Right kidney (tissue), 1 donor: Measurements from ENCODE around the gene FAR1.
"Not testable (repeated sequence)": the region's sequence is repeated elsewhere in the genome, so short reads cannot be mapped to it uniquely, and the experiment has no call there.

ENCODE experiments used
- DNase-seq: peaks from one replicate; pipeline ENCODE4 v3.0.0-alpha.2; 2016

The FAR1 gene

DNA sequence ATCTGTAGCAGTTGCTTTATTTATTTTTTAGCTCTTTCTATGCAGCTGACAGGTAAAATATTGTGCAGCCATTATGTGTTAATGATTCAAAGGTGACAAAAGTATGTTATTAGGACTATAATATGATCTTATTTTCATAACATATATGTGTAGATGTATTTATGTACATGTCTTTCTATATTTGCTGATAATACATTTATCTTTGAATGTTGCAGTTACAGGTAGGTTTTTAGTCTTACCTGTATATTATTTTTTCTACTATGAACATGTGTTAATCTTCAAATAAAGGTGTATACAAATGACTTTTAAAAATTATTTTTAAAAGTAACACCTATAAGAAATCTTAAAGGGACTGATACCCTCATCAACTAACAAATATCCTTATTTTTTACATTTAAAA is 33.6 kb downstream of the FAR1 start:
- DNase-seq, result no peak

DNA sequence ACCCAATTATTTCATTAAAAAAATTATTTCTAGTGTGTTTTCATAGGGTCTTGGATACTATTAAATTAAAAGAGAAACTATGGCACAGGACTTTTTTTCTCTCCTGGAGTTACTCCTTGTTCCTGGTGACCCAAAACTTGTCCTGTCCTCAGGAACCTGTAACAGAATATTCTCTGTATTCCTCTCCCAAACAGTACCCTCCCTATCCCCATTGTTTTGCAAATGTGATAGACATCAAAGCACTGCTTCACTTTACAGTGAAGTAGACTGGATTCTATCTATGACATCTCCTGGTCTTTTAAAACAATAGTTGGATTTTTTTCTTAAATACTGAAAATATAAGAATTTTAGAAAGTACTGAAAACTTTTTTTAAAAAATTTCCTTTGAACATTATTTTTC is 37.2 kb downstream of the FAR1 start:
- DNase-seq, result no peak

DNA sequence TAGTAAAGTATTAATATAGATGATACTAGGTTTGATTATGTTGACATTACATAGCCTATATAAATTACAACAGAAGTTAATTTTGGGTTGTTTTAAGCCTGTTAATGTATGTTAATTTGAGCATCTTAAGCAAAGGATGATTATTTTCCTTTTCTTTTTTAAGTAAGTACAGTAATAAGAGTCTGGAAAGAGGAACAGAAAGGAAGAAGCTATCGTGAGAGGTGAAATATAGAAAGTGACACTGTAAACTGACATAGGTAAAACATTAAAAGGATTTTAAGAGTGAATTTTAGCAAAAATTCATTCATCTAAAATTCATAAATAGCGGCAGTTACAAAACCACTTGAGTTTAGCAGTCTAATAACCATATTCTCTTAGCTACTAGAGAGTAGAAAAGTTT is 45.5 kb downstream of the FAR1 start:
- DNase-seq, result no peak

DNA sequence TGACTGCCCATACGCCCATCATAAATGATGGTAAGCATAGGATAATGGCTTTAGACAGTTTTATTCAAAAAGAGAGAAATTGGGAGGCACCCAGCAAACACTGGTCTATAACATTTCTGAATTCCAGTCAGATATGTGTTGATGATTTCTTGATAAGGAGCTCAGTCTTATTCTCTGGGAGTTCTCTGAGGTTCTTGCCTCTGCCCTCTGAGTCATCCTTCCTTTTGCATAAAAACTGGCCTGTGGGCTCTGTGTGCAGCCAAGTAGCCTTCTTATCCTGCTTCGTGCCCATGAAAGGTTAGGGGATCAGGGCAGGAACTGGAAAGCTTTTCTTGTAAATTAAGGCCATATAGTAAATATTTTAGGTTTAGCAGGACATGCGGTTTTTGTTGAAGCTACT is 48.9 kb downstream of the FAR1 start:
- DNase-seq, result no peak

DNA sequence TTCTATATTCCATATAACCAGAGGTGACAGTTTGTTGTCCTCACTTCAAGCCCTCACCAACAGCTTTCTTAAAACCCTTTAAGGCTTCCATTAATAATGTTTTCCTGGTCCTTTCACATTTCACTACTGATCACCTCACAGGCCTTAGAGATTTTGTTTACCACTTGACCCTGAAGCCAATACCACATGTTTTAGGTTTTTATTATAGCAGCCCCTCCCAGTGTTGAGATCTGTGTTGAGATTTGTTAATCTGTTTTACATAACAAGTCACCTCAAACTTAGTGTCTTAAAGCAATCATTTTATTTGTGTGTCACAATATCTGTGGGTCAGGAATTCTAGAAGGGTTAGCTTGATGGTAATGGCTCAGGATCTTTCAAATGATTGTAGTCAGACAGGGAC is 49.9 kb downstream of the FAR1 start:
- DNase-seq, result no peak

DNA sequence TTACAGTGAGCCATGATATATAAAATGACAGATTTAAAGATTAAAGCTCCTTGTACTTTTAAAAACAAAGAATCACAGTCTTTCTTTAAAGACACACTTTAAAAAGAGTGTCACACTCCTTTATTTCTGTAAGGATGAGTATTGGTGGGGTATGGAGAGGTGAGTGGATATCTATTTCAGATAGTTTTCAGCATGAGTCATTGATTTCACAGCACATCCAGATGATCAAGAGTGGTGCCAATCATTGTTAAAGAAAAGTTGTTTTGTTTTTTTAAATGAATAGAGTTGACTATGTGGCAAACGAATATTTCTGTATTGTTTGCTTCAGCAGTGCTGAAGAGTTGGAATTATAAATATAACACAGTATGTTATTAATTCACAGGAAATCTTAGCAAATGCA is 52.5 kb downstream of the FAR1 start:
- no peak for DNase-seq

DNA sequence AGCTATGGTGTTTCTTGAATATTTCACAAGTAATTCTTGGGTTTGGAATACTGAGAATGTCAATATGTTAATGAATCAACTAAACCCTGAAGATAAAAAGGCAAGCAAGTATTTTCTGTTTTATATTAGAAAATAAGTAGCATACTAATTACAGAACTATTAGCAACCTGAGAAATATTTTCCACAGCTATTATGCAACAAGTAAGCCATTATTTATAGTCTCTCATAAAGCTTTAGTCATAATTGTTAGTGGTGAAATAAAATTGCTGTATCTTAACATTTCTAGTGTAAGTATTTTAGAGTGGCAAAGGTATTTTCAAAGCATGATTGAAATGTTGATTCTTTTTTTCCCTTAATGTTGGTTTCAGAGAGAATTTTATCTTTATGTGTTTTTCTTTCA is 53.3 kb downstream of the FAR1 start:
- DNase-seq, result no peak

DNA sequence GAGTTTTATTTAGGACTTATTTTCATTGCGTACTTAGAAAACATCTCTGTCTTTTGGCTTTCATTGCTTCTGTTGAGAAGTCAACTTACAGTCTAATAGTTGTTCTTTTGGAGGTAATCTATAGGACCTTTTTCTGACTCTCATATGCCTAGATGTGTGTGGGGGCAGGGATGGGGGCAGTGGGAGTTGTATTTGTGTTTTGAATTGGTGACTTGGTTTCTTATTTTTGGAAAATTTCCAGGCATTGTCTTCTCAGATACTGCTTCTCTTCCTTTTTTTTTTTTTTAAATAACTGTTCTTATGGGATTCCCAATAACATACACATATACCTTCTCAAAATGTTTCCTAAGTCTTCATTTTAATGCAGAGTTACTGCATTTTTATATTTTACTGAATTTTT is 58.0 kb downstream of the FAR1 start:
- no peak for DNase-seq

DNA sequence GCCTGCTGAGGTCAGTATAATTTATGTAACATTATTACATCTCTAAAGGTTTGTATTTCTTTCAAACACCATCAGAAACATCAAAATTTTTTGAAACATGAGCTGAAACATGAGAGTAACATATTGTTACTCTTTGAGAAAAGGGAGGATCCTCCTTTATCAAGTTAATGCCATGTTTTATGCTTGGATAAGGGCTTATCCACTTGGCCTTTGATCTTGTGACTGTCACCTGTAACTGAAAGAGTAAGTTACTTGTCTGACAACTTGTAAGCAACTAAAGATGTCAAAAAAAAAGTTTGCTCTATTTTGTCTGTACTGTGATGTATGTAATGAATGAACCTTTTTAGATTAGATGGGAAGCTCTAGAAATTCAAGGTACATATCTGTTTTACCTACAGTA is 59.6 kb downstream of the FAR1 start:
- no peak for DNase-seq

DNA sequence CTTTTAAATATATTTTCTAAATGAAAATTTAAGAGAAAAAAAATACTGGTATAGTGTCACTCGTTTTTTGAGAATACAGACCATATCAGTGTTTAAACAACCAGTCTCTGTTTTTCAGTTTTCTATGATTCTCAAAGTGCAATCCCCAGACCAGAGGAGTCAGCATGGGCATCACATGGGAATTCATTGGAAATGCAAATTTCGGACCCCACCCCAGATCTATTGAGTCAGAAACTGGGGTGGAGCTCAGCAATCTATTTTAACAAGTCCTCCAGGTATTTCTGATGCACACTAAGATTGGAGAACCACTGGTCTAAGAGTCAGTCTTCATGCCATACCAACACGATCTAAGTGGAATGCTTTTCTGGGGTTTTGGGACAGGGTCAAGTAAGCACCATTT is 66.1 kb downstream of the FAR1 start:
- no peak for DNase-seq

DNA sequence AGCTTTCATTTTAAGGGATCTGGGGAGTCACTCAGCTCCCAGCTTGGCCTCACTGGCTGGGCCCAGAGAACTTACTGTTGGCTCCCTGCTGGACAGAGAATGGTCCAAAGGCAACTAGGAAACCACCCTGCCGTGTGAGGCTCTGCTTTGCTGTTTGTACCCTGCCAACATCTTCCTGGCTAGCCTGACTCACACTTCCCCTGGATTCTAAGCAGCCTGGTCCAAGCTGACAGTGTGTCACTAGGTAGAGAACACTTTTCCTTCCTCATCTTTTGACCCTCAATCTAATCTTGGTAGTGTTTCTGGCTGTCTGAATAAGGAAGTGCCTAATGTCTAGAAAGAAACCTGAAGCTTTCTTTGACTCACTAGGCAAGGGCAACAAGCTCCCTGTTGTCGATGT is 76.7 kb downstream of the FAR1 start:
- DNase-seq, result no peak

DNA sequence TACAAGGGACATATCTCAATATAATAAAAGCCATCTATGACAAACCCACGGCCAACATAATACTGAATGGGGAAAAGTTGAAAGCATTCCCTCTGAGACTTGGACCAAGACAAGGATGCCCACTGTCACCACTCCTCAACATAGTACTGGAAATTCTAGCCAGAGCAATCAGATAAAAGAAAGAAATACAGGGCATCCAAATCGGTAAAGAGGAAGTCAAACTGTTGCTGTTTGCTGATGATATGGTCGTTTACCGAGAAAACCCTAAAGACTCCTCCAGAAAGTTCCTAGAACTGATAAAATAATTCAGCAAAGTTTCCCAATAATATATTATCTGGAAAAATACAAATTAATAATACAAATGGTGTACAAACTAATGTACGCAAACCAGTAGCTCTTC is 84.8 kb downstream of the FAR1 start:
- DNase-seq, result not testable (repeated sequence)

DNA sequence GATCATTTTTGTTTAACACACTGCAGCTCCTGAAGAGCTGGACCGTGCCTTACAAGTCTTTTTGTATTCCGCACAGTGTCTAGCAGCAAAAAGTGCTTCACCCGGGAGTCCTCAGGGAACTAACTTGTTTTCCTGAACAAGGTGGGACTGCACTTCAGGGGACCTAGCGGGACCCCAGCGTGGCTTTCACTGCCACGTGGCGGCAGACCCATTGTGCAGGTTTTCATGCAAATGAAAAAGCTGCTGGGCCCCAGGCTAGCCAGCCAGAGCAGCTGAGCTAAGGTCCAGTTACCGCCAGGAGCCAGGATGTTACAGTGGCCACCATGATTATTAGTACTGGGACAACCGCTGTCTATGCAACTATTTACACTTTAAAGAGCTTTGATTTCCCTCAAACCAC is 90.6 kb downstream of the FAR1 start:
- no peak for DNase-seq

DNA sequence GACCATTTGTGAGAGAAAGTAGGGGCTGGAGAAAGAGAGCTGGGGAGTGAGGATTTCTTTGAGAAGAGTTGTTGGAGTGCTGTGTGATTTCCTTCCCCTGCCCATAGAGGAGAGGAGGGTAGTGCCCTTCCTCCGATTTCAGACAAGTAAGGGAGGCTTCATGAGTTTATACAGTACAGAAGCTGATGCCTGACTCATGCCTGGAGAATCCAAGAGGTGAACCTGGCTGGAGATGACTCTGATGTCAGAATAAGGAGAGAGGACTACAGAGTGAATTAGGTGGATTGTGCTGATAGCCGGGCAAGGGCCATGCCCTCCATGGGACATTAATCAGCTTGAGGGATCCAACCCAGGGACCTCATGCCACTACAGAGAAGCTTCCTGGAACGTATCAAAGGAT is 91.6 kb downstream of the FAR1 start:
- no peak for DNase-seq

DNA sequence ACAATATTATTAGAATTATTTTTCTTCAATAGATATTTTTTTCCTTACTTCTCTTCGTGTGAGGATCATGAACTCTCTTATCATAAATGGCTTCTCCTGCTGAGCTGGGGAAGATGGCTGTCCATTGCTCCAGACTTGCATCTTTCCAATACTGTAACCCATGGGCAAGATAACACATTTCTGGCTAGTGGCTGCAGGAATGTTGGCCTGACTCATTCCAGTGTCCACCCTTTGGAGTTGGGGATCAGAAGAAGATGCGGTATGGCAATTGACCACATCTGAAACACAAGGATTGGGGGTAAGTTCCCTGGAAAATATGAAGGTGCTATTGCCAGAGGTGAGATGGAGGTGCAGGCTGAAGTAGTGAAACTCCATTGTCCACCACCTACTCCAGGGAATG is 92.8 kb downstream of the FAR1 start:
- DNase-seq, result no peak

DNA sequence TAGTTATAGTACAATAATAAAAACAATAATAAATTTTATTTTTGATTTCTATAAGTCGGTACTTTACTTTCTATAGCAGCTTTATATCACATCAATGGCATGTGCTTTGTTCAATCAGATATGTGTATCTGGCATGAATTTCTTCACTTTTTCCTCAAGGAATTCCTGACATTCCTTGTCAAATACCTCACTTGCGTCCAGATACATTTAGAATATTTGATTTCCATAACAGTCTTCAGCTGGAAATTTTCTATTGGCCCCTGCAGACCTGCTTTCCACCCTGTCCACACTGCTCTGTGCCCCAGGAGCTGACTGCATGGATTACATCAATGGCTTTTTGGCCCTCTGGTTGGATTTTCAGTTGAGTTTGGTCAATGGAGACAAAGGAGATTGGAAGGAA is 93.2 kb downstream of the FAR1 start:
- no peak for DNase-seq

DNA sequence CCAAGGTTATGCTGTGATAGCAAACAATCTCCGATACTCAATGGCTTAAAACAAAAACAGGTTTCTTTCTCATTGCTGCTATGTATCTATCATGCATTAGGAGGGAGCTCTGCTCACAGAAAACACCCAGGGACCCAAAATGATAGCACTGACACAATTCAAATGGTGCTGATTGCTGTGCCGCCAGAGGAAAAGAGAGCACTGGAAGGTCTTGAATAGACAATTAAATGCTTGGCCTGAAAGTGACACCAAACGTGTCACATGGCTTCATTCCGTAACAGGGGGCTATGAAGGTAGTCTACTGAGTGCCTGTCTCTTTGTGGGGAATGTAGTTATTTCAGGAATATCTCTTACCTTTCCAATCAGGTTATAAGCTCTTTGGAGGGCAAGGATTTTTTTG is 94.2 kb downstream of the FAR1 start:
- no peak for DNase-seq

DNA sequence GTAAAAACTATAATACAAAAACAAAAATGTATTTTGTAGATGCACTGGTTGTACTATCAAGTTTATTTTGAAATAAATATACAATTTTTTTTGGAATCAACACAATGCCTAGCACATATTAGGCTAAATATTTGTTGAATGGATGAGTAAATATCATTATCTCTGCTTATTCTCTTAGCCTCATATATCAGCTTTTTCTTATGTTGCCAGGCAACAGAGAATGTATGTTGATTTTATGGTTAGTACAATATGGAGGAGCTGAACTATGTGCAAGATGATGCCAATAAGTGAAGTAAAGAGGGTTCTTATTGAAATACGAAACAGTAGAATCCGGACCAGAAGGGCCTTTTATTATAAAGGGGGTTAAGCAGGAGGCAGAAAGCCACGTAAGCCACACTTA is 94.9 kb downstream of the FAR1 start:
- DNase-seq, result no peak

DNA sequence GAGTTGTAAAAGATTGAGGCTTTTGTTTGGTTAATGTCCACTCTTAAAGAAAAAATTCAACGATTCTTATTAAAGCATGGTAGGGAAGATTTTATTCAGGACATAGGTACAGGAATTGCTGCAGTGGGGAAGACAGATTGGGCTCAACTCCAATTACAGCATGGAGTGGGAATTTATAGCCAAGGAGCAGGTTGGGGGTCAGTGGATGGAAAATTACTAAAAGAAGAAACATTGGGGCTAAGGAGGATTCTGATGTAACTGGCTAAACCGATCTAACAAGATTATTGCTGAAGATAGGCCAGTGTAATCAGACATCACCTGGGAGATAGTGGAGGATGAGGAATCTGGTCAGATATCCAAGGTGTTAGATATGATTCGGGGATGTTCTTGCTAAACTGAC is 97.4 kb downstream of the FAR1 start:
- no peak for DNase-seq

DNA sequence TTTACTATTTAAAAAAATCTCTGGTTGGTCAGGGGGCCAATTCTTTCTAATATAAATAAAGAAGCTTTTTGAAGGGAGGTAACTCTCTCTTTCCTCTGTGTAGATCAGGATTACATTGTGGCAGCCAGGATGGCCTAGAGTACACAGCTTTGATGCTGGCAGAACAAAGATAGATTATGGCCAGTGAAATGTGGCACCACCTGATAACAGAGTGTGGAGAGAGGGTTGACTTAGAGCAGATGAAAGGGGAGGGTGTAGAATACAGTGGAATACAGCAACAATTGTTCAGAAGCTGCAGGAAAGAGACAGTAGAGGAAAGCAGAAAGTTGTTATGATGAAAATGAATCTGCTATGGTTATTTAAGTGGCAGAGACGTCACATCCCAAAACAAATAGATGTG is 99.0 kb downstream of the FAR1 start:
- DNase-seq, result no peak

DNA sequence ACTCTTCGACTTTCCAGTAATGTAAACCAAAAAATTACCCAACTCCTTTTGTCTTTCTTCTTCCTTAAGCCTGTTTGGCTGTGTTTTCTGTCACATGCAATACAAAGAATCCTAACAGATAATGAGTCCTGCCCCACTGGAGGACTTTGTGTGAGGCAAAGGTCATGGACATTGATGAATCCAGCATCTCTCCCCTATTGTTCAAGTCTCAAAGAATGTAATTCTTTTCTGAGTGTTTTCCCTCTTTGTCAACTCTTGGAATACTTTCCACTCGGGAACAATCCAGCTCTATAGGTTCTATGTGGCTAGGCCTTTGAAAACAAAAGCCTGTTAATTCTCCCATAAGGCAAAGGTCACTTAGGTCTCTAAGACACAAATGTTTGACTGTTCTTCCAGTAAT is 100.7 kb downstream of the FAR1 start:
- DNase-seq, result no peak

DNA sequence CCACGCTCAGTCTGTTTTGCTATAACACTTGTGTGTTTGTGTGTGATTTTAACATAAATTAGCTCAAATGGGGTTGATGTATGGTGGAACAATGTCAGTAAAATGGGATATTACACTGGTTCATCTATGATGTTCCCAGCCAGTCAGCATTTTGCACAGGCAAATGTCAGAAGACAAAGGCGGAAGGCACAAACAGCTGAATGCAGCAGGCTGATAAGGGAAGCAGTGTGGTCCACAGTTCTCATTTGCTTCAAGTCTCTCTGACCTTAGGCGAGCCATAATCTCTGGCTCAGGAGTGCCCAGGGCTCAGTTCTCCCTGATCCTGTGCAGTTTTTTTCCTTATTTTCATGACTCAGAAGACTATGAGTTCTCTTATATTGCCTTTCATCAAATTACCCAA is 102.7 kb downstream of the FAR1 start:
- no peak for DNase-seq

DNA sequence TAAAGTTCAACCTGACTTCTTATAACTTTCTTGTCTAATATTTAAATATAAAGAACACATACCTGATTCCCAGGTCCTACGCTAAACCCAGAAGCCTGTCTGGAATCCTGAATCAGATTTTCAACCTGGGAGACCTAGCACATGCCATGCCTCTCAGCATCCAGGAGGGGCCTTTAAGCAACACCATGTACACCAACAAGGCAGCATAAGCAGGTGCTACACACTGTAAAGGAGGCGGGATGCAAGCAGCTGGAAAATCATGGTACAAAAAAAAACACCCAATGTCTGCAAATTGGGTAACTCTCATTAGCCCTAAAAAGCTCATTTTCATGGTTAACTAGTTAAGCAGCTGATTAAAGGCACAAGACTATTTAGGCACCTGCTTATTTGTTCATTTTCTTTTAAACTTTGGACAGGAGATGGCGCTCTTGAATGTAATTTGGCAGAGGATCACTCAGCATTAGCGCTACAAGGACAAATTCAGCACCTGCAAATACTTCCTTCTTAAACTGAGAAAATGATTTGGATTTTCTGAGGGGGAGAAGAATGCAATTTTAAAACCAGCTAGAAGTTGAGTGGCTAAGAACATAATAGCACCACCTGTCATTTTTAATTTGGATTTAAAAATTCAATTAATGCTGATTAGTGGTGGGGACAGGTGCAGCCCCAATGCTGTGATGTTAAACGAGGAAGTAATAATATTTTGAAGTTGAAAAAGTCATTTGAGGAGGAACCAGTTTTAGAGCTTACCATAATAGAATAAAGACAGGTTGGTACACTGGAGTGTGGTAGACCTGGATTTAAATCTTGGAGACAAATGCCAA is 104.0 kb downstream of the FAR1 start:
- DNase-seq, result peak; percentile 41

DNA sequence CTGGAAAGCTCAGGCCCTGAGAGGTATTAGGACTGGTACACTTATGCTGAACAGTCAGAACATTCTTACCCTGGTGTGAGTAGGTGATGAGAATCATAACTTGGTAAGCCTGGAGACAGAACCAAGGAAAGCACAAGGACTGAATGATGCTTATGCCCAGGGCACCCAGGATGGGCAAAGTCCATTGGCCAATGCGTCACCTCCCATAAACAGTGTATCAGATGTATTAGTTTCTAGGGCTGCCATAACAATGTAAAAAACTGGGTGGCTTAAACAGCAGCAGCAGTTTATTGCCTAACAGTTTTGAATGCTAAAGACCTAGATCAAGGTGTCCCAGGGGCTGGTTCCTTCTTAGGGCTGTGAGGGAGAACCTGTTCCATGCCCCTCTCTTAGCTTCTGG is 107.0 kb downstream of the FAR1 start:
- DNase-seq, result no peak
